Measurements from ENCODE around the gene CD276.
A peak's percentile ranks its signal among the peaks of the same experiment; 100 is the strongest.
"Not testable (repeated sequence)": the region's sequence is repeated elsewhere in the genome, so short reads cannot be mapped to it uniquely, and the experiment has no call there.

CD276 gene

DNA sequence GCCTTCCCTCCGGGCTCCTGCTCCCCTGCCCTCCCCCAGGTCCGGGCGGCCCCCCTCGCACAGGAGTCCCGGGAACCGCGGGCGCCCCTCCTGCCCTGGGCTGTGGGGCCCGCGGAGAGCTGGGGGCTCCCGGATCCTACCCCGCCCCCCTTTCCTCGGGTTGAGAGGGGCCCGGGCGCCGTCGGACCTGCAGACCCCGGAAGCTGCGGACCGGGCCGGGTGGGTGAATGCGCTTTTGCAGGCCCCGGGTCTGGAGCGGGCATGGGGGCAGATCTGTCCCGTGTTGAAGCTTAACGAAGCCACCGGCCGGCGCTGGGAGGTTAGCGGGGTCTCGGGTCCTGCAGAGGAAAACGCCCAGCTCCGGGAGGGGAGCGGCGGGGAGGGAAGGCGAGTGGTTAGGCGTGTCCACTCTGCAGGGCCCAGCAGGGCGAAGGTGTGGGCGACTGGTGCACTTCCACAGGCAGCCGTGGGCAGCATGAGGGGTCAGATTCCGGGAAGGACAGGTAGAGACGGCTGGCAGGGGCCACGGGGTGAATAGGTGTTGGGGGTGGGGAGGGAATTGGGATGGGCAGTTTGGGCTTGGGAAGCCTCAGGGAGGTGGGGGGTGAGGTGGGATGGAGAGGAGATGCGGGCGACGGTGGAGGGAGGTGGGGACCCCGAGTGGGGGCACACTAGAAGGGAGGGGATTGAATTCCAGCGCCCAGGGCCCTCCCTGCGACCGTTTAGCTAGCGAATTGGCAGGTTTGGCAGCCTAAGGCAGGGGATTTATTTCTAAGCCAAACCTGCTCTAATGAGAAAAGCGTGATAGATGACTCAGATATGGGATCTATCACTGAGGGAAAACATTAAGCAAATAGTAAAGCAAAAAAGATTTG is 635 bp downstream of the CD276 start:
- DNase-seq (ENCODE audit: low spot score), result peak; percentile 60

DNA sequence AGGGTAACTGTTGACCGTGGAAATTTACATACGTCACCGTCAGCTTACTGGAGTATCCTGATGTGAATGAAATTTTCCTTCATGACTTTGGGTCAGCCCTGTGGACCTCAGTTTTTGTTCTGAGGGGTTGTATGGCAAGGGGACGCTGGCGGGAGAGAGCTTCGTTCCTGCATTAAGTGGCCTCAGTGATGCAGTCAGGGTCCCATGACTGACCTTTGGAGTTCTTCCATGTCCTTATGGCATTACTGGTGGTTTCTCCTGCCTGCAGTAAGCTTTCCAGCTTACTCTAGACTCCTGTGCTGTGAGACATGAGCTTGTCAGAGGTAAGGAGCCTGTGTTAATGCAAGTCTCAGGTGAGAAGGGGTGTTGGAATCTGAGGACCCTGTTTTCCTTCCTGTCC is 1.8 kb downstream of the CD276 start:
- no peak for DNase-seq (ENCODE audit: low spot score)

DNA sequence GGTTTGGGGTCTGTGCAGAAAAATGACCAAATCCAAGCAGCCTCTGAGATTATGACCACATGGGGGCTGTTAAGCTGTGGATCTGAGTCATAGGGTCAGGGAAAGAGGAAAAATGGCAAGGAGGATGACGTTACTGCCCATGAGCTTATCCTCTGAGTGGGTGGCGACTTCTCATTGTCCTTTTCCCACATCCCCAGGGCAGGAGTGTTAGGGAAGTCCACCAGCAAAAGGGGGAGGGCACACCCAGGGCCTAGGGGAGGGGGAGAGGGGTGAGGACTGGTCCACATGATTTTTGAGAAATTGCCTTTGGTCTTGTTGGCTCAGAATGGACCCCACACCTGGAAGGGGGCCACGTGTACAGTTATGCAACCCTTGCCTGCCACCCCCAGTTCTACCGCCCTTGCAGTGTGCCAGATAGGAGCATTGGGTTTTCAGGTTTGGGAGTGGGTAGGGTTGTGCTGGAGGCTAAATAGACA is 2.6 kb downstream of the CD276 start:
- DNase-seq (ENCODE audit: low spot score), result peak; percentile 83

DNA sequence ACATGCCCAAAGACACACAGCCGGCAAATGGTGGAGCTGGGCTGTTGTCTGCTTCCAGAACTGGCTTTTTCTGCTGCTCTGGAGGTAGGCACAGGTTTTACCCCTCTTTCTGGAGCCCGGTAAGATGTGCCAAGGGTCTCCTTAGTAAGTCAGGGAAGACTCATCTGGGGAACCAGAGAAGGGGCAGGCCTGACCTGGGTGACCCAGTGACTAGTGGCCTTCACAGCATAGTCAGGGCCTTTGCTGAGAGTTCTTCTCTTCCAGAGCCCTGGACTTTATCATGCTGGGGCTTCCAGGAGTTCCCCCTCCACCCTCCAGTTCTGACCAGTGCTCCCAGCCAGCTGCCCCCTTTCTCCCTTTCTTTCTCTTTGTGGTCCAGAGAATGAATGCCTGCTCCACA is 3.2 kb downstream of the CD276 start:
- DNase-seq (ENCODE audit: low spot score), result no peak

DNA sequence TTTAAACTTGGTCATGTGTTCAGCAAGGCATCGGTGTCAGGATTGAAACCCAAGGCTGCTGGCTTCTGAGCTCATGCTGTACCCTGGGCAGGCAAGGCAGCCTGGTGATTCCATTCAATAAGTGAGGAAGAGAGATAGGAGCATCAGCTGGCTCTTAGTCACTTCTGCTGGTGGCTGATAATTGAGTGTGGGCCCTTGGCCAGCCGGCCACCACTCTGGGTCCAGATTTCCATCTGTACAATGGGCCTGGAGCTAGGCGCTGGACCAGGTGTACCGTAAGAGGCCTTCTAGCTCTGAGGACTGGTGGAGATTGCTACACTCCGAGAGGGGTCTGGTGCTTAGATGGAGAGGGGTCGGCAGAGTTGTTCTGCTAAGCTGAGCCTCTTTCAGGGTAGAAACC is 4.3 kb downstream of the CD276 start:
- peak; percentile 31 for DNase-seq (ENCODE audit: low spot score)

DNA sequence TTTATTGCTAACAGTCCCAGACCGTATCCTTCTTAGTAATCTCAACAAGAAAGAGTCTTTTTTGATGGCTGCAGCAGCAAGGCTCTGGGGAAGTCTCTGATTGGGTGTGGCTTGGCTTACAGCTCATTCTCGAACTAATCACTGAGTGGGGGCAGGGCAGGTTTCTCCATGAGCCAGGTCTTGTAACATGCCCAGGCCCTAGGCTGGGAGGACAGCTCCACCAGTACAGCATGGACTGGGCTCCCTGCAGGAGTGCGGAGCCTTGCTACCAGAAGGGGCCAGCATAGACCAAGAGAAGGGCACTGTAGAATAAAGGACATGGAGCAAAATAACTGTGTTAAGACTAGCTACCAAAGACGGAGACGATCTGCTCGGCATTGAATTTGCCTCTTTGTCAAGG is 7.2 kb downstream of the CD276 start:
- DNase-seq (ENCODE audit: low spot score), result peak; percentile 84

DNA sequence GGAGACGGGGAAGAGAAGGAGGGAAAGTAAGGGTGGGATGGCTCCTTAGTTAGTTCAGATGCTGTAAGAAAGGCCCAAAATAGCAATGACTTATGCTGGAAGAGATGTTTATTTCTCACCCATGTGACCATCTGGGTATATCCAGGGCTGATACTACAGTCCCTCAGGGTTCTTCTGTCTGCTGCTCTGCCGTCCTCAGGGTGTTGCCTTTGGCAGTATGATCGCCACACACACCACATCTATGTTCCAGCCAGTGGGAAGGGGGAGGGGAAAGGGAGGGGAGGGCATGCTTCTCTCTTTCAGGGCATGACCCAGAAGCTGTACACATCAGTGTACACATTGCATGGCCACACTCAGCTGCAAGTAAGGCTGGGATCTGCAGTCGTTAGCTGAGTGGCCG is 10.2 kb downstream of the CD276 start:
- peak; percentile 39 for DNase-seq (ENCODE audit: low spot score)

DNA sequence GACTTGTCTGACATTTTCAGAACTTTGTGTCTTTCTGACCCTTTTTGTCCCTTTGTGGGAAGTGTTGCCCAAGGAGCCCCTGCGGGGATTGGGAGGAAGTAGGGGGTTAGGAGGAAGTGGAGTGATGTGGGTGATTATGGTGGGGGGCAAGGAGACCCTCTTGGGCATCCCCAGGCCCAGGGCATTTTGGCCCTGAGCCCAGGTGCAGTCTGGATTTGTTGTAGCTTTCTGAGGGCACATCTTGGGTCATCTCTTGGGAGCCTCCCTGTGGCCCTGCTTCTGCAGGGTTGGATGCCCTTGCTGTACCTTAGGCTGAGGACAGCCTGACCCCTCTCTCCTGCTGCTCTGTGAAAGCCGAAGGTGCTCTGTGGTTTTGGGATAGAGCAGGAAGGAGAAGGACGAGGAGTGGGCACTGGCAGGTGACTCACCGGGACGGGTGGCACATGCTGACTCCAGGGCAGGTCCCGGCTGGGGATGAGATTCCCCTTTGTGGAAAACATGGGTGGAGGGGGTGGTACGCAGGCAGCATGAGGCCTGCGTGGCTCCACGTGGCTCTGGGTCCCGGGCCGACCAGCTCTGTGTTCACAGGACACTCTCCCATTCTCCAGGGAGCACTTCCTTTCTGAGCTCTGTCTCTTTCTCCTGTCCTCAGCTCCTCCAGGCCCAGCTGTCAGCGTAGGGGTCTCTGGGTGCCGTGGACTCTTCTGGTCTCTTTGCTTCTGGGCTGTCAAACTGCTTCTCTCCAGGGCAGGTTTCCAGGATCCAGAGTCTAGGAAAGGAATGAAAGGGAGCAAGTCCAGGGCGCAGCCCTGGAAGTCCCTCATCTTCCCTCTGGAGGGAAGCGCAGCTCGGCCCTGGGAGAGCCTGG is 11.8 kb downstream of the CD276 start:
- no peak for DNase-seq (ENCODE audit: low spot score)

DNA sequence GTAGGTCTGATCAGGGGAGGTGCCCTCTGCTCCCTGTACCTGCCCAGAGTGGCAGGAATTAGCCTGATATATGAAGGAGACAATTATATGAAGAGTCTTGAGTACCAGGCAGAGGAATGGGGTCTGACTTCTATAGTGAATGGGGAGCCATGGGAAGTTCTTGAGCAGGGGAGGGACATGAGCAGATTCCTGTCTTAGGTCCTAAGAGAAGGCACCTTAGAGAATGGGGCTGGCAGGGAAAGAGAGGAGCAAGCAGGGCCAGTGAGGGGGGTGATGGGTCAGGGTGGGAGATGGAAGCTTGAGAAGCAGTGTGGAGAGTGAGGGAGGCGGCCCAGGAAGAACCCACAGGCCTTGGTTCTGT is 12.4 kb downstream of the CD276 start:
- no peak for DNase-seq (ENCODE audit: low spot score)

DNA sequence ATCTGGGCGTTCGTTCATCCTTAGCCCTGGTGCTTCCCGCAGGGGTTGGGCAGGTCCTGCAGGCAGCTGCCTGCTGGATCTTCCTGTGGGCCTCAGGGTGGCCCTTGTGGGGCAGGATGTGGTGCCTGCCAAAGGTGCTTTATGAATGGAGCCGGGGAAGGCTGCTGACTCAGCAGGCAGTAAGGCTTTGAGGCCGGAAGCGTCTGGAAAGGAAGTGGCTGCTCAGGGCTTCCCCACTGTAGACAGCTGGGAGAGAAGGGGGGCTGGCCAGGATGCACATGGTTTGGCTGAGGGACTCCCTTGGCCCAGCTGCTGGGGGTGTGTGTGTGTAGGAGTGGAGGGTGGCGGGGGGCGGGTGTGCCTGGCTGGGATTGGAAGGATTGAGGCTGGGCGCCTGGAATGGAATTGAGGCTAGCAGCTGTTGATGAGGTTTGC is 12.9 kb downstream of the CD276 start:
- DNase-seq (ENCODE audit: low spot score), result peak; percentile 80

DNA sequence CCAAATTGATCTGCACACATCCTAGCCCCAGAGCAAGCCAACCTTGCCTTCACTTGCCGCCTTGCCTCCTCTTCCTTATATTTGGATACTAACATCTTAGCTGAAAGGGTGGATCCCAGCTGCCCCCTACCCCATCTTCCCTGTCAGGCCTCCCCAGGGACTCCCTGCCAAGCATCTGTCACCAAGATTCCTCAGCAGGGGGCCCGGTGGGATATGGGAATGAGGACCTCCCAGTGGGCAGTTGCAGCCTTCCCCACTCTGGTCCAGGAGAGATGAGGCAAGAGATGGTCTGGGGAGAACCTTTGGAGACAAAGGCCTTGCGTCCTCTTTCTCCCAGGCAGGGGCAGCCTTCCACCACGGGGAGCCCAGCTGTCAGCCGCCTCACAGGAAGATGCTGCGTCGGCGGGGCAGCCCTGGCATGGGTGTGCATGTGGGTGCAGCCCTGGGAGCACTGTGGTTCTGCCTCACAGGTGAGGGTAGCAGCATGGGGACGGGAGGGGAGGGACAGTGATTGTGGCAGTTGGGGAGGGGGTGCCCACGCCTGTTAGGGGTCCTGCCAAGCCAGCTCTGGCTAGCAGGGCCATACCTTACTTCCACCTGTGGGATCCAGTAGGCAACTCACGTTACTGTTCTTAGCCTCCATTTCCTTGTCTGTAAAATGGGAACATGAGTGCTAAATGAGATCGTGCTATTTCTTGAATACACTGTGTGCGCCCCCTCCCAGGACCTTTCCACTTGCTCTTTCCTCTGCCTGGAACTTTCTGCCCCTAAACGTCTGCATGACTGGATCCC is 15.3 kb downstream of the CD276 start:
- DNase-seq (ENCODE audit: low spot score), result no peak

DNA sequence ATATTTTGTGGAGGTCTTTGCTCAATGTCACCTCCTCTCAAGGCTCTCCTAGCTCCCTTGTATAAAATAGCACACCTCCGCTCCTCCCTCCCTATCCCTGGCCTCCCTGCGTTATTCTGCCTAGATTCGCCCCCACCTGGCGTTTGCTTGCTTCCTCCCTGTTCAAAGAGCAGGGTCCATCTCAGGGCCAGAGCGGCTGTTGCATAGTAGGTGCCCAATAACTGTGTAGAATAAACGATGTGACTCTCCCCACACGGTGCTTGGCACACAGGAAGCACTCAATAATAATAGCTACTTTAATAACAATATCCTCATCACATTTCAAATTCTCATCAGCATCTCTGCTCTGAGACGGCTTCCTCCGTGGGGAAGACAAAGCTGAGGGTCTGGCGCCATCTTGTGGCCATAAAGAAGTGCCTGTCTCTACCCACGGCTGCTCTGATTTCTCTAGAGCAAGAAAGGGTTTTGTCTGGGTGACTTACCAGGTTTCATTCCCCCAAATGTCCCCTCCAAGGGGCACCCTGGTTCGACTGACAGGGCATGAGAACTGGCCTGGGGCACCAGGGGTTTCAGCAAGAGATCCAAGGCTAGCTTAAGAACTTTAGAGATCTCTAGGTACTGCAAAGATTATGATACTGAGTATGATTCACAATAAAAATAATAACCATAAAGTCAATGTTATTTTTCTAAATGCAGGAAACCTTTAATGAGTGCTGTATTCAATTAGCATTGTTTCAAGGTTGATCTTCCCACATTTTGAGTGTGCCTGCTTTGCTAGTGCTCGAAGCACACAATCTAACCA is 16.1 kb downstream of the CD276 start:
- peak; percentile 76 for DNase-seq (ENCODE audit: low spot score)

DNA sequence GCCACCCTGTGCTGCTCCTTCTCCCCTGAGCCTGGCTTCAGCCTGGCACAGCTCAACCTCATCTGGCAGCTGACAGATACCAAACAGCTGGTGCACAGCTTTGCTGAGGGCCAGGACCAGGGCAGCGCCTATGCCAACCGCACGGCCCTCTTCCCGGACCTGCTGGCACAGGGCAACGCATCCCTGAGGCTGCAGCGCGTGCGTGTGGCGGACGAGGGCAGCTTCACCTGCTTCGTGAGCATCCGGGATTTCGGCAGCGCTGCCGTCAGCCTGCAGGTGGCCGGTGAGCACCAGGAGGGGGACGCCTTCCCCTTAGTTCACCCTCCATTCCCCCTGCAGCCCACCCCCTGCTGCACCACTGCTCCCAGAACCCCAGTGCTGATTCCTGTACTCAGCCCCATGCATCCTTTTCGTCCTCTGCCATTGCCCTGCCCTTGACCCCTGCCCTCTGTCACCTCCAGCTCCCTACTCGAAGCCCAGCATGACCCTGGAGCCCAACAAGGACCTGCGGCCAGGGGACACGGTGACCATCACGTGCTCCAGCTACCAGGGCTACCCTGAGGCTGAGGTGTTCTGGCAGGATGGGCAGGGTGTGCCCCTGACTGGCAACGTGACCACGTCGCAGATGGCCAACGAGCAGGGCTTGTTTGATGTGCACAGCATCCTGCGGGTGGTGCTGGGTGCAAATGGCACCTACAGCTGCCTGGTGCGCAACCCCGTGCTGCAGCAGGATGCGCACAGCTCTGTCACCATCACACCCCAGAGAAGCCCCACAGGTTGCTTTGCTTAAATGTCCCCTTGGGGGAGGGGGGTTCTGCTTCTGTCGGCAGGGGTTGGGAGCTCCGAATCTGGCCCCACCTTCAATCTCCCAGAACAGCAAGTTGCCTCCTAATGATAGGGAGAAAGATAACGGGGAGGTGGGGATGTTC is 18.4 kb downstream of the CD276 start:
- not testable (repeated sequence) for DNase-seq (ENCODE audit: low spot score)

DNA sequence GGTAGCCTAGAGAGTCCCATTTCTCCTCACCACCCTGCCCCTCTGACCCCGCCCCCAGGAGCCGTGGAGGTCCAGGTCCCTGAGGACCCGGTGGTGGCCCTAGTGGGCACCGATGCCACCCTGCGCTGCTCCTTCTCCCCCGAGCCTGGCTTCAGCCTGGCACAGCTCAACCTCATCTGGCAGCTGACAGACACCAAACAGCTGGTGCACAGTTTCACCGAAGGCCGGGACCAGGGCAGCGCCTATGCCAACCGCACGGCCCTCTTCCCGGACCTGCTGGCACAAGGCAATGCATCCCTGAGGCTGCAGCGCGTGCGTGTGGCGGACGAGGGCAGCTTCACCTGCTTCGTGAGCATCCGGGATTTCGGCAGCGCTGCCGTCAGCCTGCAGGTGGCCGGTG is 19.4 kb downstream of the CD276 start:
- not testable (repeated sequence) for DNase-seq (ENCODE audit: low spot score)

DNA sequence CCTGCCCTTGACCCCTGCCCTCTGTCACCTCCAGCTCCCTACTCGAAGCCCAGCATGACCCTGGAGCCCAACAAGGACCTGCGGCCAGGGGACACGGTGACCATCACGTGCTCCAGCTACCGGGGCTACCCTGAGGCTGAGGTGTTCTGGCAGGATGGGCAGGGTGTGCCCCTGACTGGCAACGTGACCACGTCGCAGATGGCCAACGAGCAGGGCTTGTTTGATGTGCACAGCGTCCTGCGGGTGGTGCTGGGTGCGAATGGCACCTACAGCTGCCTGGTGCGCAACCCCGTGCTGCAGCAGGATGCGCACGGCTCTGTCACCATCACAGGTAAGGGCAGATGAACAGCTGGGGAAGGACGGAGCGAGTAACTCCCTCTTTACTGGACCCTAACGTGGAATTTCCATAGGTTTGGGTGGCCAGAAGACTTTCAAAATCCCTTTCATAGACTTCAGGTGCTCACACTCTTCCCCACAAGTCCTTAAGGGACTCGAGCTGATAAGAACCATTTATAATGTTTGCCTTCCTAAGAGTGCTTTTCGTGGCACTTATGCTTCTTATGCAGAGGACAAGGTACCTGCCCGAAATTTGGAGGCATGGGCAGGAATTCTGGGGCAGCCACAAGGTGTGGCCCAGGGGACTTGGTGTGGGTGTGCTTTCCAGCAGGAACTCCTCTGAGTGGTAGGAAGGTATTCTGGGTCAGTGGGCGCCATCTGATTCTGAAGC is 20.1 kb downstream of the CD276 start:
- not testable (repeated sequence) for DNase-seq (ENCODE audit: low spot score)

DNA sequence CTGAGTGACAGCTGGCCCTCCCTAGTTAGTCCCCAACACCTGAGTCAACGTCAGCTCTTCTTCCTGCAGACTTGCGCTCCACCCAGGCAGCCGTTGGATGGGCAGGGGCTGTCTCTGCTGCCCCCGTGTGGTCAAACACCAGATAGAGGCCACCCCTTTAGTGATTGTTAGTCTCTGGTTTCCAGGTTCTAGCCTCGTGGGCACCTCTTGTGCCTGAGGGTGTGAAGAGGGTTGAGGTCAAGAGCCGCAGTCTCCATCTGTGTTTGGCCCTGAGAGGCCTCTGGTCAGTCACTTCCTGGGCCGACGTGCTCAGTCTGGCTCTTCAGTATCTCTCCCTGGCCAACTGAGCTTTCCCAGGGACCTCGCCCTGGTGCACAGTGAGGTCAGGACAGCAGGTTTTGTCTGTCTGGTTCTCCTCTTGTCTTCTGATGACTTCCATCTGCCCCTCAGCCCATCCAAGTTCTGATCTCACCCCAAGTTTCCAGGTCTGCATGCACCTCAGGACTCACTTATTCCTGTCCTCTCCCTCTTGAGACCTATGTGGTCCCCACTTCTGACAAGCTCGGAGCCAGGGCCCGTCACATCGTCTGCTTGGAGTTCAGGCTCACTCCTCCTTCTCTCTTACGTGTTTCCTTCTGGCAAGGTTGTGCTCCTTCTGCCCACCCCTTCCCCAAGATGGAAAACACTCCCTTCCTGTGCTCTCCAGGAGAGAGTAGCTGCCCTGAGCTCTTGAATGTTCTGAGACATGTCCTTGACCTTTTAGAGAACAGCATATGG is 20.9 kb downstream of the CD276 start:
- peak; percentile 74 for DNase-seq (ENCODE audit: low spot score)

DNA sequence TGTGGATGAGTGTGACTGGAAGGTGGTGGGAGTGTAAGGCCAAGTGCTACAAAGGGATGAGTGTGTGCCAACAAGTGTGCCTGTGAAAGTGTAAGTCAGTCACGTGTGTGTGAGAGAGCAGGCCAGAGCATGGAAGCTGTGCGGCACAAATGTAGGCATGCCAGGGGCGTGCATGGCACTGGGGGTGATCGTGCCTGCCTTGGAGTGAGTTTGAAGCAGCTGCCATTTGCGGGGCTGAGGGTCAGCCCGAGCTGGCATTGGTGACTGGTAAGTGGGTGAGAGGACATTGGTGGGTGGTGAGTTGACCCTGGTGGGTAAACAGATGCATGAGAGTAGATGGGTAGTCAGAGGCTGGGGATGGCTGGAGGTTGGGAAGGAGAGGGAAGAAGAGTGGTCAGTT is 24.5 kb downstream of the CD276 start:
- DNase-seq (ENCODE audit: low spot score), result no peak

DNA sequence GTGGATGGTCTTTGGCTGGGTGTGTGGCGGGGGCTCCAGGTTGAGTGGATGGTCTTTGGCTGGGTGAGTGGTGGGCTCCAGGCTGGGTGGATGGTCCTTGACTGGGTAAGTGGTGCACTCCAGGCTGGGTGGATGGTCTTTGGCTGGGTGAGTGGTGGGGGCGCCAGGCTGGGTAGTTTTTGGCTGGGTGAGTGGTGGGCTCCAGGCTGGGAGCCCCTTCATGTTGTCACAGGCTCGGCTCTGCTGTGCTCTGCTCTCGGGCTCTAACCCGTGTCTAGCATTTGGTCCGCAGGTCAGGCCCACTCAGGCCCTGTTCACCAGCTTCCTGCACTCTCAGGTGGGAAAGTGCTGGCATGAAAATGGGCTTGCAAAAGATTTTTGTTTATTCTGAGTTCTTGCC is 25.1 kb downstream of the CD276 start:
- DNase-seq (ENCODE audit: low spot score), result no peak

DNA sequence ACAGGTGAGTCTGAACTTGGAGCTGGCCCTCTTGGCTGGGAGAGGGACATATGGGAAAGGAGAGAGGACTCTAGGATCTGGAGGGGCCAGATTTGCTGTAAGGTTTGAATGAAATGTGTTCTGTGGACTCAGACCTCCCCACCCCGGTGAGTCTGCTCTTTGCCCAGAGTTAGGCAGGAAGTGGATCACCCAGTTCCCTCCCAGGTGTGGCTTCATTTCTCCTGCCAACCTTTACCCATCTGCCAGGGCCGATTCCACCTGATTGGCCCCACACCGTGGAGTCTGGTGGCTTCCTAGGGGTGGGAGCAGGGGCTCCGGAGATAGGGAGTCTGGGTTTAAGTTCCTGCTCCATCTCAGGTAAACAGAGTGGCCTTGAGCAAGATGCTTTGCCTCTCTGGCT is 25.5 kb downstream of the CD276 start:
- no peak for DNase-seq (ENCODE audit: low spot score)
